NK-92 (cell line): ENCODE measurements around the gene COQ9.

Source experiments
- DNase-seq: peaks from one replicate; lab custom pipeline; 2025; ENCODE audit not compliant: unreplicated experiment; lab: John Stamatoyannopoulos, UW

The COQ9 gene

GRCh38 chr16:57510016-57510871, 63.0 kb downstream of the COQ9 start:
- DNase-seq: no peak
